IPS DF 4.7 (cell line): ENCODE data around the gene AMOT.

Experiments
- DNase-seq: peaks from one replicate; pipeline ENCODE4 v3.0.0-alpha.2; 2013; ENCODE audit warnings: low spot score; ENCODE audit errors: extremely low read depth

AMOT gene

GRCh38 chrX:112746812-112747595 is 93.6 kb downstream of the AMOT start:
- no peak for DNase-seq

GRCh38 chrX:112738347-112739033 is 102.1 kb downstream of the AMOT start:
- DNase-seq = no peak

- no peak for DNase-seq
Measured at GRCh38 chrX:112736310-112736709, 104.3 kb downstream of the AMOT start.

GRCh38 chrX:112735147-112735546 is 105.5 kb downstream of the AMOT start:
- DNase-seq = no peak

GRCh38 chrX:112734290-112734689 is 106.3 kb downstream of the AMOT start:
- DNase-seq = no peak

GRCh38 chrX:112731793-112732192 is 108.8 kb downstream of the AMOT start:
- DNase-seq = no peak
